Measurements from ENCODE around the gene FXYD6.

FXYD6 gene

GRCh38 chr11:117888139-117888566 lies 11.7 kb upstream of the FXYD6 start:
- FAIRE-seq (no peak), DNase-seq (ENCODE audit: insufficient read length, low spot score) (no peak)

- no peak for DNase-seq (ENCODE audit: insufficient read length, low spot score)
- no peak for FAIRE-seq
Measured at GRCh38 chr11:117887431-117888138, 11.1 kb upstream of the FXYD6 start.

- FAIRE-seq = no peak
Measured at GRCh38 chr11:117885777-117886176, 9.3 kb upstream of the FXYD6 start.

GRCh38 chr11:117884994-117885393 lies 8.5 kb upstream of the FXYD6 start:
- DNase-seq (ENCODE audit: insufficient read length, low spot score) (no peak), FAIRE-seq (no peak)

More at GRCh38 chr11:117885777-117886176, 9.3 kb upstream of the FXYD6 start:
- no peak for DNase-seq (ENCODE audit: insufficient read length, low spot score)

- no peak for DNase-seq (ENCODE audit: insufficient read length, low spot score)
- FAIRE-seq = no peak
Measured at GRCh38 chr11:117883063-117883462, 6.6 kb upstream of the FXYD6 start.

GRCh38 chr11:117882311-117882905 lies 6.0 kb upstream of the FXYD6 start:
- FAIRE-seq (no peak), DNase-seq (ENCODE audit: insufficient read length, low spot score) (no peak)

- no peak for FAIRE-seq
- no peak for DNase-seq (ENCODE audit: insufficient read length, low spot score)
Measured at GRCh38 chr11:117881217-117881616, 4.8 kb upstream of the FXYD6 start.

- no peak for FAIRE-seq
Measured at GRCh38 chr11:117879516-117880480, 3.3 kb upstream of the FXYD6 start.

GRCh38 chr11:117878939-117879475 lies 2.5 kb upstream of the FXYD6 start:
- no peak for FAIRE-seq
- no peak for DNase-seq (ENCODE audit: insufficient read length, low spot score)

More at GRCh38 chr11:117879516-117880480, 3.3 kb upstream of the FXYD6 start:
- no peak for DNase-seq (ENCODE audit: insufficient read length, low spot score)

- DNase-seq (ENCODE audit: insufficient read length, low spot score) (no peak), FAIRE-seq (no peak)
Measured at GRCh38 chr11:117878314-117878938, 2.0 kb upstream of the FXYD6 start.

GRCh38 chr11:117877120-117877784 lies 794 bp upstream of the FXYD6 start:
- no peak for FAIRE-seq
- DNase-seq (ENCODE audit: insufficient read length, low spot score) = no peak

GRCh38 chr11:117876059-117876340 lies 458 bp downstream of the FXYD6 start:
- FAIRE-seq = no peak

GRCh38 chr11:117875382-117876058 lies 938 bp downstream of the FXYD6 start:
- no peak for FAIRE-seq
- DNase-seq (ENCODE audit: insufficient read length, low spot score) = no peak

More at GRCh38 chr11:117876059-117876340, 458 bp downstream of the FXYD6 start:
- DNase-seq (ENCODE audit: insufficient read length, low spot score) = no peak

GRCh38 chr11:117874910-117875381 lies 1.5 kb downstream of the FXYD6 start:
- no peak for DNase-seq (ENCODE audit: insufficient read length, low spot score)
- peak; percentile 92 for FAIRE-seq

- DNase-seq (ENCODE audit: insufficient read length, low spot score) (no peak), FAIRE-seq (no peak)
Measured at GRCh38 chr11:117874253-117874909, 2.1 kb downstream of the FXYD6 start.

GRCh38 chr11:117873828-117874125 lies 2.7 kb downstream of the FXYD6 start:
- no peak for FAIRE-seq
- no peak for DNase-seq (ENCODE audit: insufficient read length, low spot score)

GRCh38 chr11:117872975-117873827 lies 3.3 kb downstream of the FXYD6 start:
- FAIRE-seq = no peak
- DNase-seq (ENCODE audit: insufficient read length, low spot score) = no peak

GRCh38 chr11:117872420-117872961 lies 4.0 kb downstream of the FXYD6 start:
- DNase-seq (ENCODE audit: insufficient read length, low spot score) (no peak), FAIRE-seq (no peak)
